ENCODE results near the gene ATP11A.

DNA sequence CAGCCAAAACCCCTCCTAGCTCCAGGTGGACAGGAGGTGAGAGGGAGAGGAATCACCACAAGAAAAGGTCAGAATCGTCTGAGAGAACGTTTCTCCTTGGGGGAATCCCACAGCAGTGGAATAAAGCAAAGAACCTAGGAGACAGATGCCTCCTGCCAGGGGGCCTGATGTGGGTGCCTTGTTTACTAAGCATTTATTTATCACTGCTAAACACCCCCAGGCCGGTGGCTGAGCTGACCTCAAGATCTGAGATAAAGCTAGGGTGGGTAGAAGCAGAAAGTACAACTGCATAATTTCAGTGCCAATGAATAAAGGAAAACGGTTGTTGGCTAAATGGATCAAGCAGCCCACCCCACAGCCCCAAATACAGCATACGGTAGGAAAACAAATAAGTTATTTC lies 33.9 kb upstream of the ATP11A start:
- TF ChIP-seq, protein P1, sequence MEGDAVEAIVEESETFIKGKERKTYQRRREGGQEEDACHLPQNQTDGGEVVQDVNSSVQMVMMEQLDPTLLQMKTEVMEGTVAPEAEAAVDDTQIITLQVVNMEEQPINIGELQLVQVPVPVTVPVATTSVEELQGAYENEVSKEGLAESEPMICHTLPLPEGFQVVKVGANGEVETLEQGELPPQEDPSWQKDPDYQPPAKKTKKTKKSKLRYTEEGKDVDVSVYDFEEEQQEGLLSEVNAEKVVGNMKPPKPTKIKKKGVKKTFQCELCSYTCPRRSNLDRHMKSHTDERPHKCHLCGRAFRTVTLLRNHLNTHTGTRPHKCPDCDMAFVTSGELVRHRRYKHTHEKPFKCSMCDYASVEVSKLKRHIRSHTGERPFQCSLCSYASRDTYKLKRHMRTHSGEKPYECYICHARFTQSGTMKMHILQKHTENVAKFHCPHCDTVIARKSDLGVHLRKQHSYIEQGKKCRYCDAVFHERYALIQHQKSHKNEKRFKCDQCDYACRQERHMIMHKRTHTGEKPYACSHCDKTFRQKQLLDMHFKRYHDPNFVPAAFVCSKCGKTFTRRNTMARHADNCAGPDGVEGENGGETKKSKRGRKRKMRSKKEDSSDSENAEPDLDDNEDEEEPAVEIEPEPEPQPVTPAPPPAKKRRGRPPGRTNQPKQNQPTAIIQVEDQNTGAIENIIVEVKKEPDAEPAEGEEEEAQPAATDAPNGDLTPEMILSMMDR (IDR thresholded peaks at IDR 0.05) = no peak
- TF ChIP-seq POLR2AphosphoS5 (IDR thresholded peaks at IDR 0.05) = no peak
